B cell (primary cell): ENCODE results near the gene MRPL32. TPM values are rescaled to one million over a fixed set of nuclear protein-coding genes. Genes with fewer than 3 reads are reported as not detected.

Experiments used
- ATAC-seq: fragments of 200-7000 bp; cut with Tn5 transposase; one replicate; pipeline ENCODE4 v1.10.0; 2021; ENCODE audit warnings: low read depth, mild to moderate bottlenecking, moderate number of reproducible peaks, moderate library complexity
- CTCF ChIA-PET: fragments of 350-600 bp; sonication (Branson Sonifier 250); formaldehyde crosslinking; loops from one replicate; lab custom pipeline; 2021; ENCODE audit warnings: antibody characterized with exemption, inconsistent platforms; lab: Charles Lee
- POLR2A ChIA-PET: fragments of 350-600 bp; sonication (Branson Sonifier 250); formaldehyde crosslinking; loops from one replicate; lab custom pipeline; 2021; ENCODE audit warnings: antibody characterized with exemption; lab: Charles Lee
- DNase-seq: peaks from one replicate; pipeline ENCODE4 v3.0.0; 2013
- H2AFZ ChIP-seq: 2 replicates; pipeline ENCODE4 v1.6.1; 2012; ENCODE audit warnings: mild to moderate bottlenecking, low read depth, low read length; ENCODE audit not compliant: insufficient read depth, poor library complexity, severe bottlenecking
- H3K27ac ChIP-seq, 2 donors: 1 replicate in 1 of 2; 2 replicates in 1 of 2; pipeline ENCODE4 v1.5.1; 2012 to 2013; ENCODE audit warnings: low read length in 2 of 2, mild to moderate bottlenecking in 2 of 2, moderate library complexity in 1 of 2
- H3K27me3 ChIP-seq, 4 experiments: fragments of 200-600 bp in 1 of 4; sonication (generic) in 1 of 4; replicated peaks in 1 of 4; 1 replicate in 2 of 4; 2 replicates in 2 of 4; pipeline versions ENCODE4 v1.6.1 to v1.7.0; 2013 to 2016; ENCODE audit warnings: low read length in 3 of 4, mild to moderate bottlenecking in 2 of 4, mixed read lengths in 1 of 4, moderate library complexity in 1 of 4; ENCODE audit not compliant: insufficient read depth in 4 of 4, control insufficient read depth in 3 of 4; ENCODE audit errors: control extremely low read depth in 1 of 4
- H3K36me3 ChIP-seq, 2 experiments: replicated peaks in 1 of 2; 1 replicate in 1 of 2; 2 replicates in 1 of 2; pipeline versions ENCODE4 v1.6.1 to v1.7.1; 2013; ENCODE audit warnings: low read length in 1 of 2; ENCODE audit not compliant: insufficient read depth in 2 of 2, control insufficient read depth in 1 of 2; ENCODE audit errors: control extremely low read depth in 1 of 2, extremely low read depth in 1 of 2
- H3K4me1 ChIP-seq, 2 donors: fragments of 200-600 bp in 1 of 2; sonication (generic) in 1 of 2; 1 replicate in 1 of 2; 2 replicates in 1 of 2; pipeline versions ENCODE4 v1.5.1 to v1.6.1; 2013 to 2017; ENCODE audit warnings: low read length in 2 of 2; ENCODE audit not compliant: control insufficient read depth in 2 of 2, insufficient read depth in 2 of 2
- H3K4me2 ChIP-seq: replicated peaks from 2 replicates; pipeline ENCODE3; 2012; ENCODE audit warnings: mild to moderate bottlenecking, low read depth, low read length; ENCODE audit not compliant: poor library complexity, severe bottlenecking
- H3K4me3 ChIP-seq, 5 experiments: fragments of 200-600 bp in 1 of 5; sonication (generic) in 1 of 5; 1 replicate in 3 of 5; 2 replicates in 2 of 5; pipeline versions ENCODE4 v1.5.1 to v1.7.0; 2011 to 2016; ENCODE audit warnings: low read length in 4 of 5, mild to moderate bottlenecking in 4 of 5, low read depth in 2 of 5, control low read depth in 1 of 5, moderate library complexity in 1 of 5; ENCODE audit not compliant: insufficient read depth in 1 of 5; ENCODE audit errors: control extremely low read depth in 1 of 5, extremely low read depth in 1 of 5
- H3K79me2 ChIP-seq: fragments of 200-600 bp; sonication (generic); one replicate; pipeline ENCODE4 v1.6.0; 2016; ENCODE audit warnings: low read length; ENCODE audit not compliant: control insufficient read depth, insufficient read depth
- H3K9ac ChIP-seq: fragments of 200-600 bp; sonication (generic); 2 replicates; pipeline ENCODE4 v1.6.1; 2017; ENCODE audit warnings: mild to moderate bottlenecking, low read length, moderate library complexity
- H3K9me3 ChIP-seq, 3 donors: one replicate each; pipeline versions ENCODE4 v1.6.1 to v1.7.1; 2013; ENCODE audit warnings: low read length in 2 of 3; ENCODE audit not compliant: control insufficient read depth in 2 of 3, insufficient read depth in 1 of 3; ENCODE audit errors: control extremely low read depth in 1 of 3
- H4K20me1 ChIP-seq: 2 replicates; pipeline ENCODE4 v1.6.0; 2012; ENCODE audit warnings: mild to moderate bottlenecking, low read length; ENCODE audit not compliant: insufficient read depth, control insufficient read depth, poor library complexity, severe bottlenecking
- H3K27ac Mint-ChIP-seq: one replicate; pipeline ENCODE4 v1.8.0; 2021; ENCODE audit warnings: mixed read lengths
- H3K27me3 Mint-ChIP-seq: one replicate; pipeline ENCODE4 v1.8.0; 2021; ENCODE audit warnings: mixed read lengths
- H3K4me1 Mint-ChIP-seq: one replicate; pipeline ENCODE4 v1.8.0; 2021; ENCODE audit warnings: mixed read lengths
- H3K4me3 Mint-ChIP-seq: one replicate; pipeline ENCODE4 v1.8.0; 2021; ENCODE audit warnings: mixed read lengths
- H3K9me3 Mint-ChIP-seq: one replicate; pipeline ENCODE4 v1.8.0; 2022; ENCODE audit warnings: mixed read lengths; ENCODE audit not compliant: insufficient read depth
- CTCF ChIP-seq: fragments of 200-600 bp; IDR thresholded peaks from one replicate; pipeline ENCODE4 v1.8.0; 2022; ENCODE audit warnings: antibody characterized with exemption, mild to moderate bottlenecking
- EZH2 ChIP-seq: IDR thresholded peaks from 2 replicates; pipeline ENCODE4 v1.6.1; 2012; ENCODE audit warnings: borderline replicate concordance, low read depth, mild to moderate bottlenecking, moderate library complexity, low read length; ENCODE audit not compliant: insufficient read depth, poor library complexity, severe bottlenecking
- WGBS: methylation state at CpG from one replicate; pipeline ENCODE4 v1.1.5; 2013; ENCODE audit warnings: missing lambda C conversion rate; ENCODE audit not compliant: insufficient coverage; 5-methylcytosine and 5-hydroxymethylcytosine counted together
- intact Hi-C: fragments of 100-400 bp; cut with micrococcal nuclease; formaldehyde crosslinking; loops from one replicate; pipeline ENCODE4 v1.10.0; 2022
- polyA plus RNA-seq: library from polyadenylated mRNA; depleted of rRNA; stranded (reverse); fragments of >200 nt; gene quantifications from 2 replicates; pipeline ENCODE4 v1.2.3, GENCODE V29; 2012
- total RNA-seq, 2 donors: library from RNA; stranded (reverse); fragments of 120-200 nt in 1 of 2; gene quantifications; 1 replicate in 1 of 2; 2 replicates in 1 of 2; pipeline versions ENCODE4 v1.2.3 to v1.2.4, GENCODE V29; 2013 to 2022

Gene MRPL32
- total and polyA plus RNA-seq, 2 donors (not counting 1 experiment from before 2014, with no cell fraction given), result 25.3 to 31.7 TPM

GRCh38 chr7:42886129-42886528, 46.0 kb upstream of the MRPL32 start:
- CTCF ChIA-PET, result interaction anchor here (1.0 to 1.6 kb wide), 3 partner anchors 9 to 945 kb away, joined by 3 to 7 read pairs (median 4); partner anchors contain the start of genes MRPL32 and PSMA2
- Histone ChIP-seq H3K27me3 (no peaks in the 10 kb centered on the region), H3K9me3 (no peaks in the 10 kb centered on the region), H4K20me1 (no peaks in the 10 kb centered on the region), H3K4me2 (no peak overlapping the region), H2AFZ (no peak overlapping the region), H3K4me3 (no peak overlapping the region), H3K79me2 (no peaks in the 10 kb centered on the region), H3K9ac (no peak overlapping the region), H3K36me3 (no peaks in the 10 kb centered on the region), H3K4me1 (peaks cover 21 to 32% of the 10 kb centered on the region in 2 donors), H3K27ac (no peak overlapping the region)
- peak; percentile 26 for TF ChIP-seq CTCF
- no peak for TF ChIP-seq EZH2
- Mint-ChIP-seq H3K27me3 (no peaks in the 10 kb centered on the region), H3K27ac (no peak overlapping the region), H3K4me1 (peaks cover 55% of the 10 kb centered on the region), H3K9me3 (no peaks in the 10 kb centered on the region), H3K4me3 (no peak overlapping the region)
- DNase-seq (no peak), ATAC-seq (no peak)
- intact Hi-C loops, result loop anchor here (10.0 kb wide), 1 partner anchor 911 kb away; no protein-coding TSS in a partner anchor
- POLR2A ChIA-PET, result no interaction called here
- WGBS, result no CpG with 5 or more reads among the region's 2 CpGs

GRCh38 chr7:42886893-42887505, 45.2 kb upstream of the MRPL32 start:
- no peaks in the 10 kb centered on the region for H4K20me1 ChIP-seq
- H3K4me2 ChIP-seq, result peak overlapping the region; percentile 97
- H3K9me3 Mint-ChIP-seq, result no peaks in the 10 kb centered on the region
- DNase-seq (no peak), ATAC-seq (no peak)
- peak overlapping the region; percentile 90 for H3K27ac Mint-ChIP-seq
- no peak overlapping the region for H2AFZ ChIP-seq
- H3K27me3 ChIP-seq, result no peaks in the 10 kb centered on the region
- peak overlapping the region; percentile 95 for H3K4me3 Mint-ChIP-seq
- ChIA-PET POLR2A (interaction anchor here (0.7 kb wide), 1 partner anchor 145 kb away, joined by 5 read pairs; no protein-coding TSS in a partner anchor), CTCF (interaction anchor here (1.0 to 1.6 kb wide), 3 partner anchors 10 to 946 kb away, joined by 3 to 7 read pairs (median 4); partner anchors contain the start of genes MRPL32 and PSMA2)
- H3K4me1 ChIP-seq, result peaks cover 21 to 32% of the 10 kb centered on the region in 2 donors
- peaks cover 49% of the 10 kb centered on the region for H3K4me1 Mint-ChIP-seq
- intact Hi-C loops, result loop anchor here (10.0 kb wide), 1 partner anchor 912 kb away; no protein-coding TSS in a partner anchor
- H3K36me3 ChIP-seq, result no peaks in the 10 kb centered on the region
- H3K27me3 Mint-ChIP-seq, result no peaks in the 10 kb centered on the region
- no peak overlapping the region for H3K9ac ChIP-seq
- H3K79me2 ChIP-seq, result peaks cover 3% of the 10 kb centered on the region
- H3K4me3 ChIP-seq, result no peak overlapping the region
- TF ChIP-seq EZH2 (no peak), CTCF (no peak)
- no peak overlapping the region for H3K27ac ChIP-seq
- H3K9me3 ChIP-seq, result no peaks in the 10 kb centered on the region
